GM12878 (cell line): ENCODE measurements around the gene DPM2. TPM values are rescaled to one million over a fixed set of nuclear protein-coding genes. Genes with fewer than 3 reads are reported as not detected.

Experiments used
- ATAC-seq: fragments of 200-7000 bp; cut with Tn5 transposase; 3 replicates; pipeline ENCODE4 v1.9.1; 2020; ENCODE audit warnings: mild to moderate bottlenecking, moderate library complexity
- BruUV-seq: library from RNA; stranded (reverse); fragments of 400-500 nt; replicated peaks from 2 replicates; lab custom pipeline; 2021; lab: Mats Ljungman, UMichigan
- CTCF ChIA-PET: fragments of 300-600 bp; sonication (Branson Sonifier 250); formaldehyde crosslinking; extraction: SDS; loops from one replicate; lab custom pipeline; 2021; ENCODE audit warnings: inconsistent platforms; lab: Yijun Ruan, JAX
- POLR2A ChIA-PET: fragments of 350-600 bp; formaldehyde crosslinking; extraction: SDS; loops from one replicate; lab custom pipeline; 2021; ENCODE audit warnings: inconsistent platforms; lab: Charles Lee
- RAD21 ChIA-PET: fragments of 300-600 bp; sonication (Branson Sonifier 250); formaldehyde crosslinking; loops from one replicate; lab custom pipeline; 2023; ENCODE audit warnings: antibody characterized with exemption; ENCODE audit not compliant: unreplicated experiment; lab: Charles Lee
- SMC1A ChIA-PET: fragments of 300-600 bp; sonication (Branson Sonifier 250); formaldehyde crosslinking; loops from one replicate; lab custom pipeline; 2023; ENCODE audit not compliant: unreplicated experiment, uncharacterized antibody; lab: Charles Lee
- DNase-seq: peaks from one replicate; pipeline ENCODE4 v3.0.0-alpha.2; 2011; ENCODE audit warnings: low read depth, low spot score
- FAIRE-seq: peaks from 3 replicates; lab custom pipeline; 2011; peaks lifted over from hg19 to GRCh38; lab: Jason Lieb, UNC
- H2AFZ ChIP-seq: 2 replicates; pipeline ENCODE4 v1.6.0; 2011; ENCODE audit warnings: low read depth, low read length, control low read depth; ENCODE audit not compliant: control insufficient read depth
- H3K27ac ChIP-seq: 2 replicates; pipeline ENCODE4 v1.5.1; 2011; ENCODE audit warnings: control low read depth; ENCODE audit not compliant: control insufficient read depth, insufficient read depth
- H3K27me3 ChIP-seq, 2 experiments: replicated peaks in 1 of 2; 2 replicates each; pipeline versions ENCODE4 v1.6.0 to v1.6.1; 2011; ENCODE audit warnings: low read length in 1 of 2; ENCODE audit not compliant: control insufficient read depth in 2 of 2, insufficient read depth in 2 of 2
- H3K36me3 ChIP-seq, 2 experiments: 2 replicates each; pipeline ENCODE4 v1.5.1; 2011; ENCODE audit warnings: low read length in 1 of 2; ENCODE audit not compliant: control insufficient read depth in 2 of 2, insufficient read depth in 2 of 2
- H3K4me1 ChIP-seq: 2 replicates; pipeline ENCODE4 v1.6.1; 2011; ENCODE audit warnings: mild to moderate bottlenecking, low read length, moderate library complexity, mixed read lengths; ENCODE audit not compliant: control insufficient read depth, insufficient read depth
- H3K4me2 ChIP-seq: 2 replicates; pipeline ENCODE4 v1.6.0; 2011; ENCODE audit warnings: control low read depth; ENCODE audit not compliant: control insufficient read depth, insufficient read depth
- H3K4me3 ChIP-seq: fragments of 200-600 bp; sonication (generic); 2 replicates; pipeline ENCODE4 v1.5.1; 2016
- H3K79me2 ChIP-seq: 2 replicates; pipeline ENCODE4 v1.6.0; 2011; ENCODE audit warnings: low read length; ENCODE audit not compliant: control insufficient read depth, insufficient read depth
- H3K9ac ChIP-seq: 2 replicates; pipeline ENCODE4 v1.8.0; 2011; ENCODE audit warnings: low read length, control low read depth, mixed read lengths; ENCODE audit not compliant: control insufficient read depth, insufficient read depth
- H3K9me3 ChIP-seq: replicated peaks from 3 replicates; pipeline ENCODE4 v1.5.1; 2011; ENCODE audit warnings: mild to moderate bottlenecking, low read length; ENCODE audit not compliant: control insufficient read depth, insufficient read depth
- H4K20me1 ChIP-seq: 2 replicates; pipeline ENCODE4 v1.6.0; 2011; ENCODE audit not compliant: control insufficient read depth, insufficient read depth
- IKZF2 ChIP-seq, 2 experiments: fragments of 450-650 bp; IDR thresholded peaks; 2 replicates each; pipeline ENCODE4 v1.6.1; 2017; ENCODE audit warnings: mild to moderate bottlenecking in 2 of 2, moderate library complexity in 2 of 2
- POLR2AphosphoS2 ChIP-seq: IDR thresholded peaks from 2 replicates; pipeline ENCODE4 v1.6.1; 2011; ENCODE audit warnings: low read depth, mild to moderate bottlenecking, low read length, improper control_type of control experiment, moderate library complexity
- RAD21 ChIP-seq: IDR thresholded peaks from 2 replicates; pipeline ENCODE4 v1.6.1; 2011; ENCODE audit warnings: mild to moderate bottlenecking, low read depth, low read length, moderate library complexity; ENCODE audit not compliant: insufficient read depth
- SMARCA5 ChIP-seq: fragments of 450-650 bp; IDR thresholded peaks from 2 replicates; pipeline ENCODE4 v1.6.1; 2017; ENCODE audit warnings: mild to moderate bottlenecking
- SMC3 ChIP-seq: IDR thresholded peaks from 2 replicates; pipeline ENCODE4 v1.6.1; 2011; ENCODE audit warnings: low read length, improper control_type of control experiment, borderline replicate concordance
- ZBED1 ChIP-seq: IDR thresholded peaks from 2 replicates; pipeline ENCODE4 v1.6.1; 2016; ENCODE audit warnings: borderline replicate concordance
- WGBS: methylation state at CpG from one replicate; pipeline ENCODE4 v1.1.6; 2016; ENCODE audit warnings: low lambda C conversion rate; ENCODE audit not compliant: insufficient replicate concordance, insufficient coverage; ENCODE audit errors: missing lambda C conversion rate; 5-methylcytosine and 5-hydroxymethylcytosine counted together
- in situ Hi-C: fragments of 300-500 bp; cut with MboI; formaldehyde crosslinking; loops from 9 replicates; pipeline ENCODE4 v1.14.3; 2018; ENCODE audit warnings: mixed read lengths
- intact Hi-C: fragments of 100-400 bp; cut with micrococcal nuclease; formaldehyde crosslinking; loops from one replicate; pipeline ENCODE4 v1.14.2; 2022; ENCODE audit not compliant: unreplicated experiment
- polyA plus RNA-seq, 11 experiments: library from polyadenylated mRNA; depleted of rRNA in 4 of 11; unstranded in 6 of 11; stranded (reverse) in 5 of 11; fragments of >200 nt; fragmentation: Nextera tagmentation in 4 of 11; fragmentation: Illumina TruSeq in 1 of 11; extraction: Ambion mirVana in 4 of 11; extraction: Trizol in 1 of 11; gene quantifications; 1 replicate in 1 of 11; 2 replicates in 10 of 11; pipeline versions ENCODE4 v1.2.1 to v1.2.3, GENCODE V29; 2011 to 2016; ENCODE audit warnings: inconsistent platforms in 2 of 11, missing spikeins in 2 of 11, low read depth in 1 of 11
- total RNA-seq, 4 experiments: library from RNA; depleted of rRNA in 3 of 4; stranded (reverse); fragments of >200 nt in 3 of 4; fragmentation: Illumina TruSeq in 1 of 4; extraction: Trizol in 1 of 4; gene quantifications; 2 replicates each; pipeline versions ENCODE4 v1.2.1 to v1.2.3, GENCODE V29; 2013 to 2021
- TF ChIP-seq, protein P1 (sequence below), 3 experiments: IDR thresholded peaks in 2 of 3; conservative IDR thresholded peaks in 1 of 3; 2 replicates each; pipeline ENCODE4 v1.5.1; 2011; ENCODE audit warnings: low read depth in 3 of 3, low read length in 3 of 3, mild to moderate bottlenecking in 3 of 3, control low read depth in 2 of 3, moderate library complexity in 2 of 3, inconsistent platforms in 1 of 3, mixed read lengths in 1 of 3; ENCODE audit not compliant: control insufficient read depth in 2 of 3, insufficient read depth in 1 of 3; ENCODE audit errors: extremely low read depth in 1 of 3
- TF ChIP-seq, protein P2 (sequence below): IDR thresholded peaks from 2 replicates; pipeline ENCODE4 v1.6.1; 2012; ENCODE audit warnings: low read length, inconsistent platforms
- TF ChIP-seq, protein P3 (sequence below): fragments of 450-650 bp; IDR thresholded peaks from 2 replicates; pipeline ENCODE4 v1.6.1; 2016; ENCODE audit warnings: mild to moderate bottlenecking

Gene DPM2
- total and polyA plus RNA-seq, 10 of the 15 experiments (the other 5 are each of a cell fraction or from before 2014, with no cell fraction given) = 22.7 to 77.9 (median 44.7) TPM

DNA sequence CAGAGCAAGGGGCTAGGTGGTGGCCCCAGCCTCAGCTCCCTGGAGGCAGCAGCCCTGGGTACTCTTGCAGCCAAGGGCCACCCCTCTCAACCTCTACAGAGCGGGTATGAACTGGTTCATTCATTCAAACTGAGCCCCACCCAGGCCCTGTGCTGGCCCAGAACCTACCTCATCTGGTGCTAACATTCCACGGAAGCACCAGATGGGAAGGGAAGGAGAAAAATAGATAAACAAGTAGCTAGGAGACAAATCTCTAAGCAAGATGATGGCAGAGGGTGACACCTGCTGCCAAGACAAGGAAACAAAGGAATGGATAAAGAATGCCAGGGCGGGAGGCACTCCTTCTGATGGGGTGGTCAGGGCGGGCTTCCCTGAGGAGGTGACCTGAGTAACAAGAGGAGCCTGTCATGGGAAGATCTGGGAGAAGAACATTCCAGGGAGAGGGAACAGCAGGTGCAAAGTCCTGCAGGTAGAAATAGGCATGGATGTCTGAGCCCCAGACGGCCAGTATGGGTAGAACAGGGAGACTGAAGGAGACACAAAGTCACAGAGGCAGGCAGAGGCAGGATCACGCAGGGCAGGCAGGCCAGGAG is 26.9 kb downstream of the DPM2 start:
- in situ Hi-C loops = loop anchor here (5.0 kb wide), 1 partner anchor 173 kb away; the partner anchor contains the start of gene TOR2A
- DNase-seq = no peak
- no peak for ATAC-seq
- H3K9ac ChIP-seq = peak overlapping the region; percentile 45
- WGBS = 15% methylated on average over 6 of the region's 6 CpGs
- H3K27me3 ChIP-seq = no peaks in the 10 kb centered on the region
- SMC1A ChIA-PET = interaction anchor here (1.1 to 2.3 kb wide), 5 partner anchors 11 to 176 kb away, joined by 3 to 9 read pairs (median 6); partner anchors contain the start of gene TOR2A
- peaks cover 10 to 22% of the 10 kb centered on the region in 2 experiments; a peak in 2 of 4 replicates for H3K36me3 ChIP-seq
- no peak overlapping the region for H2AFZ ChIP-seq
- peak overlapping the region; percentile 76 for H3K4me2 ChIP-seq
- peak overlapping the region; percentile 35; the same call in 1 of the 2 replicates for H3K4me3 ChIP-seq
- H3K27ac ChIP-seq = peak overlapping the region; percentile 86
- POLR2A ChIA-PET = interaction anchor here (0.5 to 2.4 kb wide), 2 partner anchors 9 to 29 kb away, joined by 3 to 6 read pairs; no protein-coding TSS in a partner anchor
- TF ChIP-seq, protein P1, sequence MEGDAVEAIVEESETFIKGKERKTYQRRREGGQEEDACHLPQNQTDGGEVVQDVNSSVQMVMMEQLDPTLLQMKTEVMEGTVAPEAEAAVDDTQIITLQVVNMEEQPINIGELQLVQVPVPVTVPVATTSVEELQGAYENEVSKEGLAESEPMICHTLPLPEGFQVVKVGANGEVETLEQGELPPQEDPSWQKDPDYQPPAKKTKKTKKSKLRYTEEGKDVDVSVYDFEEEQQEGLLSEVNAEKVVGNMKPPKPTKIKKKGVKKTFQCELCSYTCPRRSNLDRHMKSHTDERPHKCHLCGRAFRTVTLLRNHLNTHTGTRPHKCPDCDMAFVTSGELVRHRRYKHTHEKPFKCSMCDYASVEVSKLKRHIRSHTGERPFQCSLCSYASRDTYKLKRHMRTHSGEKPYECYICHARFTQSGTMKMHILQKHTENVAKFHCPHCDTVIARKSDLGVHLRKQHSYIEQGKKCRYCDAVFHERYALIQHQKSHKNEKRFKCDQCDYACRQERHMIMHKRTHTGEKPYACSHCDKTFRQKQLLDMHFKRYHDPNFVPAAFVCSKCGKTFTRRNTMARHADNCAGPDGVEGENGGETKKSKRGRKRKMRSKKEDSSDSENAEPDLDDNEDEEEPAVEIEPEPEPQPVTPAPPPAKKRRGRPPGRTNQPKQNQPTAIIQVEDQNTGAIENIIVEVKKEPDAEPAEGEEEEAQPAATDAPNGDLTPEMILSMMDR (IDR thresholded peaks at IDR 0.05 in 2 of 3, conservative IDR thresholded peaks at IDR 0.05 in 1 of 3; ENCODE audit: control insufficient read depth in 2 of 3, extremely low read depth in 1 of 3, insufficient read depth in 1 of 3, low read depth in 3 of 3, low read length in 3 of 3) = peak; percentile 20 to 49 (median 33); a peak in 4 of 6 replicates
- no peak for TF ChIP-seq POLR2AphosphoS2
- no peak for TF ChIP-seq ZBED1
- peak; percentile 41; the same call in 1 of the 2 replicates for TF ChIP-seq RAD21
- TF ChIP-seq SMC3 = peak; percentile 13; the same call in 1 of the 2 replicates
- TF ChIP-seq SMARCA5 = peak; percentile 54; the same call in 1 of the 2 replicates
- TF ChIP-seq, protein P2, sequence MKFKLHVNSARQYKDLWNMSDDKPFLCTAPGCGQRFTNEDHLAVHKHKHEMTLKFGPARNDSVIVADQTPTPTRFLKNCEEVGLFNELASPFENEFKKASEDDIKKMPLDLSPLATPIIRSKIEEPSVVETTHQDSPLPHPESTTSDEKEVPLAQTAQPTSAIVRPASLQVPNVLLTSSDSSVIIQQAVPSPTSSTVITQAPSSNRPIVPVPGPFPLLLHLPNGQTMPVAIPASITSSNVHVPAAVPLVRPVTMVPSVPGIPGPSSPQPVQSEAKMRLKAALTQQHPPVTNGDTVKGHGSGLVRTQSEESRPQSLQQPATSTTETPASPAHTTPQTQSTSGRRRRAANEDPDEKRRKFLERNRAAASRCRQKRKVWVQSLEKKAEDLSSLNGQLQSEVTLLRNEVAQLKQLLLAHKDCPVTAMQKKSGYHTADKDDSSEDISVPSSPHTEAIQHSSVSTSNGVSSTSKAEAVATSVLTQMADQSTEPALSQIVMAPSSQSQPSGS = no peak
- TF ChIP-seq, protein P3, sequence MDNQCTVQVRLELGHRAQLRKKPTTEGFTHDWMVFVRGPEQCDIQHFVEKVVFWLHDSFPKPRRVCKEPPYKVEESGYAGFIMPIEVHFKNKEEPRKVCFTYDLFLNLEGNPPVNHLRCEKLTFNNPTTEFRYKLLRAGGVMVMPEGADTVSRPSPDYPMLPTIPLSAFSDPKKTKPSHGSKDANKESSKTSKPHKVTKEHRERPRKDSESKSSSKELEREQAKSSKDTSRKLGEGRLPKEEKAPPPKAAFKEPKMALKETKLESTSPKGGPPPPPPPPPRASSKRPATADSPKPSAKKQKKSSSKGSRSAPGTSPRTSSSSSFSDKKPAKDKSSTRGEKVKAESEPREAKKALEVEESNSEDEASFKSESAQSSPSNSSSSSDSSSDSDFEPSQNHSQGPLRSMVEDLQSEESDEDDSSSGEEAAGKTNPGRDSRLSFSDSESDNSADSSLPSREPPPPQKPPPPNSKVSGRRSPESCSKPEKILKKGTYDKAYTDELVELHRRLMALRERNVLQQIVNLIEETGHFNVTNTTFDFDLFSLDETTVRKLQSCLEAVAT = 0 out of 2 replicates have a peak, but pooled peaks have one; percentile 11
- peak in 1 of 2 experiments; percentile 41; a peak in 2 of 4 replicates for TF ChIP-seq IKZF2 (IDR thresholded peaks at IDR 0.05)
- RAD21 ChIA-PET = interaction anchor here (0.5 to 1.7 kb wide), 10 partner anchors 11 to 321 kb away, joined by 3 to 11 read pairs (median 4); partner anchors contain the start of genes CDK9, FPGS and TOR2A
- FAIRE-seq = peak; percentile 7
- H3K9me3 ChIP-seq = no peaks in the 10 kb centered on the region
- no TSS peak for BruUV-seq
- CTCF ChIA-PET = interaction anchor here (0.8 to 2.4 kb wide), 11 partner anchors 10 to 199 kb away, joined by 3 to 10 read pairs (median 5); partner anchors contain the start of genes ST6GALNAC6 and TOR2A
- peaks cover 30% of the 10 kb centered on the region for H3K79me2 ChIP-seq
- no peaks in the 10 kb centered on the region for H4K20me1 ChIP-seq
- peaks cover 54% of the 10 kb centered on the region for H3K4me1 ChIP-seq
- intact Hi-C loops = no loop called here
